GM18508 (cell line): ENCODE measurements around the gene GSX2.
"Not testable (repeated sequence)": the region's sequence is repeated elsewhere in the genome, so short reads cannot be mapped to it uniquely, and the experiment has no call there.

Experiments
- ATAC-seq: cut with Tn5 transposase; IDR thresholded peaks from one replicate; pipeline ENCODE4 v1.9.1; 2021; ENCODE audit warnings: moderate number of reproducible peaks; ENCODE audit not compliant: insufficient read depth, unreplicated experiment

The GSX2 gene

DNA sequence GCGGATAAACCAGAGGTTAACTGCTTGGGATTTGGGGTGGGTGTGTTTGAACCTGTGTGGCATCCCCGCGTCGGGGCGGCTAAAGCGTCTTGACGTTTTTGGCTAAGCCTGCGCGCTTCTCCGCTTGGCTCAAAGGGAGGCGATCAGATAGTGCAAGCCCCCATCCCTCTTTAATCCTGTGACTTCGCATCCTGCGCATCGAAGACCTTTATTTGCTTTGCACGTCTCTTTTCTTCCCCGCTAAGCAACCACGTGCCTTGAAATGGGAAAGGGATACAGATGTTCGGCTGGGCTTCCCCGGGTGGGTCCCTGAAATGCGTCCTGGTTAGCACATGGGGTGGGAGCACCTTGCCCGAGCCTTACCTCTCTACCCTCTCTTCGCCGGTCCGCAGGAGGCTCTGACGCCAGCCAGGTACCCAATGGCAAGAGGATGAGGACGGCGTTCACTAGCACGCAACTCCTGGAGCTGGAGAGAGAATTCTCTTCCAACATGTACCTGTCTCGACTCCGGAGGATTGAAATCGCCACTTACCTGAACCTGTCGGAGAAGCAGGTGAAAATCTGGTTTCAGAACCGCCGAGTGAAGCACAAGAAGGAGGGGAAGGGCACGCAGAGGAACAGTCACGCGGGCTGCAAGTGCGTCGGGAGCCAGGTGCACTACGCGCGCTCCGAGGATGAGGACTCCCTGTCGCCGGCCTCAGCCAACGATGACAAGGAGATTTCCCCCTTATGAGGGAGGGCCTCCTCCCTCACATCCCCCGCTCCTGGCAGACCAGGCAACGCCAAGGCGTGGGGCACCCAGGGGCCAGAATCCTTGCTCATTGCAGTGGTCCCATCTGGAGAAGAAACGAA, 1.5 kb downstream of the GSX2 start:
- no peak for ATAC-seq

DNA sequence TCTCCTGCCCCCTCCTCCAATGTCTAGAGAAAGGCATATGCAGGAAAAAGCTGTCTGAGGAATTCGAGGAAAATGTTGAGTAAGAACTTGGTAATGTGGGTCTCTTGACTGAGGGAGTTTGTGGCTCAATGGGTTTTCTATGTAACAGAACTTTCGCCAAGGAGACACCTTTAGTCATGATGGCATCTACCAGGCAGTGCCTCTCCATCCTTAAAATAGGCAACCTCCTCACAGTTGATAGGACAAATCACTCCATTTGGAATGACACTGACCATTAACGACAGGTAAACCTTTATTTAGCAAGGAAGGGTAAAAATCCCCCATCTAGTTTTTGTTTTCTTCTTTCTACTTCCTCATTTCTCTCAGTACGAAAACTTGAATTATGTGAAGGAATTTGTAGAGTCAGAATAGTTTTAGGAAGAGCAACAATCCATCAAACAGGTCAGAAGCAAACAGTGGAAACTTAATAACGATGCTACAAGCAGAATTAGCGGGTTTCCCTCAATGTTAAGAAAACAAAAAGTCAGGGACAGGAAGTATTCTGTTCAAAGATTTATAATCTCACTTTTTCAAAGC, 2.7 kb downstream of the GSX2 start:
- ATAC-seq = no peak

DNA sequence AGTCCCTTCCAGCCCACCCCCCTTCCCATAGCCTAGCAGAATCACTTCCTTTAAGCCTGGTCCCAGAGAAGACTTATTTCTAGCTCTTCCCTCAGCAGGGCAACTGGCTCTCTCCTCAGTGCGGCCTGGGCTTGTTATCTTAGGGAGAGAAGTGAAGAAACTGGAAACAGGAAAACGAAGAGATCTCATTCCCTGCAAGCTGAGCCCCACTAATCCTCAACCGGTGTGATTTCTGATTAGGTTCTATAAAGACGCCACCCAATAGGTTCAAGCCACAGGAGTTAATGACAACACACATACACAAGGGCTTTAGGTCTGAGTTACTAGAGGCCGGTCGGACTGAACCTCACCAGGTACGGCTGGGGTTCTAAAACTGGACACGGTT, 3.2 kb downstream of the GSX2 start:
- ATAC-seq = no peak

DNA sequence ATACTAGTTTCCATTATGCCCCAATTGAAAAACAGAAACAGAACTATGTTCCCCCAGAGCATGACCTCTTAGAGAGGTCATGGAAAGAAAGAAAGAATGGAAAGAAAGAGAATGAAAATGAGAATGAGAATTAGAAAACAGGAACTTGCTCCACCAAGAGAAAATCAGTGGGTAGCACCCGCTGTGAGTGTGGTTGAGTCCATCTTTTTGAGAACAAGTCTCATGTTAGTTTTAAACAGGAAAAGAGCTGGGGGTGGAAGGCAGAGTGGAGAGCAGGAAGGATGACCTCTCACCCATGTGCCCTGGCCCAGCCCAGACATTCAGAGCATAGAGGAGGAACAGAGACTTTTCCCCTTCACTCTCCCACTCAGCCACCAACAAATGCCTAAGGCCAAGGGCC, 4.9 kb downstream of the GSX2 start:
- ATAC-seq = no peak

DNA sequence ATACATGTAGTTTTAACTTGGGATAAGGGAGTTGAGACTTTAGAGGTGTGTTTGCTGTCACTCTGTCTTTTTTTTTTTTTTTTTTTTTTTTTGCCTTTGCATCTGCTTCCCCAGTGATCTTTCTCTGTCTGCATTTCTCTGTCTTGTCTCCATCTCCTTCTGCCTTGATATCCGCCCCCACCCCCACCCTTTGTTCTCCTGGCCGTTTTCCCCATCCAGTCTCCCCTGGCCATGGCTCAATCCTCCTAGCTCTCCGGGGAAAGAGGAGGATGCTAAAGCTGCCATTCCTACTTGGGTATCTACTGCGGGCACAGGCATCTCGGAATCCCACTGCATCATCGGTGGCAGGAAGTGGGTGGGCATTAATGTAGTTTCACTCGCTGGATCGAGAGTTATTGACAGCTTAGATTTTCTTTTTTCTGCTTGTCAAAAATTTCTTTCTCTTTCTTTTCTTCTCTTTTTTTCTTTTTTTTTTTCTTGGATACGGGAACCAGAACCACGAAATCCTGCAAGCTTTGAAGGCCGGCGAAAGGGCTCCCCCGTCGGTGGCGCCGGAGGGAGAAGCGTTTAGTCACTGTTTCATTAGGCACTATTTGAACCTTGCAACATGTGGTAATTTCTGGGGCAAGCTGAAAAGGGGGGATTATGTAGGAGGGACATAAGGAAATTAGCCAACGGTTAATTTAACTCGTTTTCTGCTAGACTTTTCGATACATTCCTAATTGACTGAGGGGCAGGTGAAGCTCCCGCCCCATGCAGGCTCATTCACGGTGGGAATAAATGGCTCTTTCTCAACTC, 8.2 kb downstream of the GSX2 start:
- no peak for ATAC-seq

DNA sequence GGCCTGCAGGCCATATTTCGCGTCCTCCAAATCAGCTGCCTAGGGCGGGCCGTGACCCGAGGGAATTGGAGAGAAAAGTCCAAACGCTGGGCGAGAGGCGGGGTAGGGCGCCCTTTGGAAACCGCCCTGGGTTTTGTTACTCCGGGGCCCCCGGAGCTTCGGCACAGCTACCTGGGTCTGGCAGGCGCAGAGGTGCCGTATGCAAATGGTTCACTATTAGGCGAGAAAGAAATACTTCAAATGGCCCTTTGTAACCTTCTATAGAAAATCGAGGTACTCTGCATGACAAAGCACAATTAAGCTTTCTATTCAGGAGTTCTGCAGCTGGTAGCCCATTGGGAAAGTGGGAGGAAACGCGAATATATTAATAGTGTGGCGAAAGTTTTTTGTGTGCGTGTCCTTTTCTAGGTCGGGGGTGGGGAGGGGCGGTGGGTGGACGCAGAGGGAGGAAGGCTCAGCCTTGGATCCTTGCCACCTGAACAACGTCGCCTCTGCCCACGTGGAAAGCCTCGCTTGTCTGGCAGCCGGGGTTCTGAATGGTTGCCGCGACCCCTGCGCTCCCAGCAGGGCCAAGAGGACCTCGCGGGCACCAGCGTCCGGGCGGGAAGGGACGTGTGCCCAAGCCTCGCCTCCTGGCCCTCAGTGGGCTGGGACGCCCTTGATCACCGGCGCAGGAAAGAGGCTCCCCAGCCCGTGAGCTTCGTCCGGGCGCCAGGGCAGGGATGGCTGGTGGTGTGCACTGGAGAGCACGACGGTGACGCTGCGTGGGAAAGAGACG, 9.5 kb downstream of the GSX2 start:
- ATAC-seq = no peak

DNA sequence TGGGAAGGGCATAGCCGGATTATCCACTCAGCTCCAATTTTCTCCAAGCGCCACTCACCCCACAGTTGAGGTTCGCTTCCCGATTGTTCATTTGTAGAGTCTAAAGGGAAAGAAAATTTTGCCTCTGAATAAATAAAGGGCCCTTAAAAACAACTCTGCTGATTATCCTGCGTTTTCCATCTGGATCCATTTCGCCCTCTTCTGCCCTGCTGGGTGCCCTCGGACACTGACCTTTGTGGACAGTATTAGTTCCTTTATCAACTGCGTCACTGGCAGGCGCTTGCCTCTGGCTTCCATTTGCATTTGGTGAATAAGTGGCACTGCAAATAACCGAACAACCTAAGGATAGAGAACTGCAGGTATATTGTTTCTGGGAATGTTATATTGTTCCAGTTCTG, 10.1 kb downstream of the GSX2 start:
- ATAC-seq = no peak

DNA sequence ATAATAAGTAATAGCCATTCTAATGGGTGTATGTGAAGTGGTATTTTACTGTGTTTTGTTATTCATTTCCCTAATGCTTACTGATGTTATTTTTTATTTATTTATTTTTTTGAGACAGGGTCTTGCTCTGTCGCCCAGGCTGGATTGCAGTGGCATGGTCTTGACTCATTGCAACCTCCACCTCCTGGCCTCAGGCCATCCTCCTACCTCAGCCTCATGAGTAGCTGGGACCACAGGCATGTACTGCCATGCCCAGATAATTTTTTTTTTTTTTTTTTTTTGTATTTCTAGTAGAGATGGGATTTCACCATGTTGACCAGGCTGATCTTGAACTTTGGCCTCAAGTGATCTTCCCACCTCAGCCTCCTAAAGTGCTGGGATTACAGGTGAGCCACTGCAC, 13.2 kb downstream of the GSX2 start:
- ATAC-seq = not testable (repeated sequence)

DNA sequence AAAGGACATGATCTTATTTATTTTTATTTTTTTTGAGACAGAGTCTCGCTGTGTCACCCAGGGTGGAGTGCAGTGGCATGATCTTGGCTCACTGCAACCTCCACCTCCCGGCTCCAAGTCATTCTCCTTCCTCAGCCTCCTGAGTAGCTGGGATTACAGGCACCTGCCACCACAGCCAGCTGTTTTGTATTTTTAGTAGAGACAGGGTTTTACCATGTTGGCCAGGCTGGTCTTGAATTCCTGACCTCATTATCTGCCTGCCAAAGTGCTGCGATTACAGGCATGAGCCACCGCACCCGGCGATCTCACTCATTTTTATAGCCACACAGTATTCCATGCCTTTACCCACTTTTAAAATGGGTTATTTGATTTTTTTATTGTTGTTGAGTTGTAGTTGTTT, 16.3 kb downstream of the GSX2 start:
- ATAC-seq = not testable (repeated sequence)

DNA sequence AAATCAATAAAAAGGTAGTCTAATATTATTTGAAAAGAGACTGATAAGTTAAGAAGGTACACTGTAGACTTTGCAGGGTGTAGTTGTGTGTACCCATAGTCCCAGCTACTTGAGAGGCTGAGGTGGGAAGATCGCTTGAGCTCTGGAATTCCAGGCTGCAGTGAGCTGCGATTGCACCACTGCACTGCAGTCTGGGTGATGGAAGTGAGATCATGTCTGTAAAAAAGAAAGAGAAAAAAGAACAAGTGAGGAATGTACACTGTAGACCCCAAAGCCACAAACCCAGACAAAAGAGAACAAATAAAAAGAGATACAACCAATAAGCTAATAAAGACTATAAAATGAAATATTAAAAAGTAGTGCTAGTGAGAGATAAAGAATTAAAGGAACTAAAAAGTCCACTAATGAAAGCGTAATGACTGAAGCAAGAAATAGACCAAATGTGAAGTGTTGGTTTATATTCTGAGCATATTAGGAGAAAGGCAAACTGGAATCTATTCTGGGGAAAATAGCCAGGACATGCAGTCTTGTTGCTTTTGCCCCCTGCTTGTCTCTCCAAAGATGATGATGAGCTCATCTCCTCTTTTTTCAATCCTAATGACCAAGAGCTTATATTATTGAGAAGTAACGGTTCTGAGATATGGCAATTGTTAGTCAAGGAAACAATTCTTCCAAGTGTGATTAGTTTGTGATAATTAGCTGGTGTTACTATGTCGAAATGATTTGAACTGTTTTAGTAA, 19.1 kb downstream of the GSX2 start:
- ATAC-seq = no peak

DNA sequence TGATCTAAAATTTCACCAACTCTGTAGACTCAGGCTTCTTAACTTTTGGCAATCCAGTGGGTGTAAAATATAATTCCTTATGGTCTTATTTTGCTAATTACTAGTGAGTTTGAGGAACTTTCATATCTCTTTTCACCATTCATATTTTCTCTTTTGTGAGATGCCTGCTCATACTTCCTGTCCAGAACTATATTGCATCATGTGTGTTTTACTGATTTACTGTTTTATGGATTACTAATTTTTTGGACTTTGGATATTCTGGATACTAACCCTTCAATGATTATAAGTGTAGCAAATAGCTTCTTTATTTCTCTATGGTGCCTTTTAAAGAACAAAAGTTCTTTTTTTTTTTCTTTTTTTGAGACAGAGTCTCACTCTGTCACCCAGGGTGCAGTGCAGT, 20.6 kb downstream of the GSX2 start:
- ATAC-seq = no peak

DNA sequence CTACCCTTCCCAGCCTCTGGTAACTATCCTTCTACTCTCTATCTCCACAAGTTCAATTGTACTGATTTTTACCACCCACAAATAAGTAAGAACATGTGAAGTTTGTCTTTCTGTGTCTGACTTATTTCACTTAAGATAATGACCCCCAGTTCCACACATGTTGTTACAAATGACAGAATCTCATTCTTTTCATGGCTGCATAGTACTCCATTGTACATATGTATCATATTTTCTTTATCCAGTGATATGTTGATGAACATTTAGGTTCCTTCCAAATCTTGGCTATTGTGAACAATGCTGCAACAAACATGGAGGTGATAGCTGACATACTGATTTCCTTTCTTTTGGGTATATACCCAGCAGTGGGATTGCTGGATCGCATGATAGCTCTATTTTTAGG, 27.7 kb downstream of the GSX2 start:
- no peak for ATAC-seq

DNA sequence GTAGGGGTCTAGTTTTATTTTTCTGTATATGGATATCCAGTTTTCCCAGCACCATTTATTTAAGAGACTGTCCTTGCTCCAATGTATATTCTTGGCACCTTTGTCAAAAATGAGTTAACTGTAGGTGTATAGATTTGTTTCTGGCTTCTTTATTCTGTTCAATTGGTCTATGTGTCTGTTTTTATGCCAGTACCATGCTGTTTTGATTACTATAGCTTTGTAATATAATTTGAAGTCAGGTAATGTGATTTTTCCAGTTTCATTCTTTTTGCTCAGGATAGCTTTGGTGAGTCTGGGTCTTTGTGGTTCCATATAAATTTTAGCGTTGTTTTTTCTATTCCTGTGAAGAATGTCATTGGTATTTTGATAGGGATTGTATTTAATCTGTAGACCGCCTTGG, 28.7 kb downstream of the GSX2 start:
- not testable (repeated sequence) for ATAC-seq

DNA sequence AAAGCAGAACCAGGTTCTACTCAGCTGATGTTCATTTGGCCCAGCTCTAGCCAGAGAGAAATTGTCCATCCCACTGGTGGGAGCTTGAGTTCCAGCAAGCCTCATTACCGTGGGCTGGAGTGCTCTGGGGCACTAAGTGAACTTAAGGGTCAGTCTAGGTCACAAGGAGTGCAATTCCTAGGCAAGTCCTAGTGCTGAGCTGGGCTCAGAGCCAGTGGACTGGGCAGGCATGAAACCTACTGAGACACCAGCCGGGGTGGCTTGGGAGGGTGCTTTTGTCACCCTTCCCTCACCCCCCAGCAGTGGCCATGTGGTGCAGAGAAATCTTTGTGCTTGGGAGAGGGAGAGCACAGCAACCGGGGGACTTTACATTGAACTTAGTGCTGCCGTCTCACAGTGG, 39.4 kb downstream of the GSX2 start:
- ATAC-seq = no peak

DNA sequence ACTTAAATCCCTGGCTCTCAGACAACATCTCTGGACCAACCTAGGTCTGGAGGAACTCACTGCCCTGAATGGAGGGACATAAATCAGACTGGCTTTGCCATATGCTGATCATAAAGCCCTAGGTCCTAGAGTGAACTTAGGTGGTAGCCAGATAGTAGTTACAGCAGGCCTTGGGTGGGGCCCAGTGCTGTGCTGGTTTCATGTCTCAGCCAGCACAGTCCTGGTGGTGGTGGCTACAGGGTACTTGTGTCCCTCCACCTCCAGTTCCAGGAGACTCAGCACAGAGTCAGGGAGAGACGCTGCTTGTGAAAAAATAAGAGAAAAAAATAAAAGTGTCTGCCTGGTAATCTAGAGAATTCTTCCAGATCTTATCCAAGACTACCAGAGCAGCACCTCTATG, 40.3 kb downstream of the GSX2 start:
- ATAC-seq = no peak

DNA sequence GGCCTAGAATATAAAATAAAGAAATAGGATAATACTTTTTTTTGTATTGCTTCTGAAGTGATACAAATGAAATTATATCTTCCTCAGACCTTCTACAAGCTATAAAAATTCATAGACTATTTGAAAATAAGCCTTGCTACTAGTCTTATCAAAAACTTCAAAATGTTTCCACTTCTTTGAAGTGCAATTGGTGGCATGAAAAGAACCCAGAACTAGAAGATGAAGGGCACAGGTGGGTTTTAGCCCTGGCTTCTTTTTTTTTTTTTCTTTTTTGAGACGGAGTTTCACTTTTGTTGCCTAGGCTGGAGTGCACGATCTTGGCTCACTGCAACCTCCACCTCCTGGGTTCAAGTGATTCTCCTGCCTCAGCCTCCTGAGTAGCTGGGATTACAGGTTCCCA, 44.2 kb downstream of the GSX2 start:
- ATAC-seq = no peak

DNA sequence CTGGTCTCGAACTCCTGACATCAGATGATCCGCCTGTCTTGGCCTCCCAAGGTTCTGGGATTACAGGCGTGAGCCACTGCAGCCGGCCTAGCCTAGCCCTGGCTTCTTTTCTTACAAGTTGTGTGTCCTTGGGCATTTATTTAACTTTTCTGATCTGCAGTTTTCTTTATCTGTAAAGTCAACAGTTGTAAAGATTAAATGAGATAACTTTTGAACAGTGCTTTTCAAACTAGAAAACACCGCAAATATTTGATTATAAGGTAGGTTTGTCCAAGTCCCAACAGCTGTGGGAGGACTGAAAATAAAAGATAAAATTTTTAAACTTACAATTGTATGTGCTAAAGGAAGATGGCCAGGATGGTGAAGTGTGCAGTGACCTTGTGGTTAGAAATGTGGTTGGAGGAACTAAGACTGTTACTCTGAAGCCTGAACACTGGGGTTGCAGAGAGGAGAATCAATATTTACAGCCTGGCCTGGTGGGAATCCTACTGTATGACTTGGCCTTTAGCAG, 44.8 kb downstream of the GSX2 start:
- ATAC-seq = no peak

DNA sequence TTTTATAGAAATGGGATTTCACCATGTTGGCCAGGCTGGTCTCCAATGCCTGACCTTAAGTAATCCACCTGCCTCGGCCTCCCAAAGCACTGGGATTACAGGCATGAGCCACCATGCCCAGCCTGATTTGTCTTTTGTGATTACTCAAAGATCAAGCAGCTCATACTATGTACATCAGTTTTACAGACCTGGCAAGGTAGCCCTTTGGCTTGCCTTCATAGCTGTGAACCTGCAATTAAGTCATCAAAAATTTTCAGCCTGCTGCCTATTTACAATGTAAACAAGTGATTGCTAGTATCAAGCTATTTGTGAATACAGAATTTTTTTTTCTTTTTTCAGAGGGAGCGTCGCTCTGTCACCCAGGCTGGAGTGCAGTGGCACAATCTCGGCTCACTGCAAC, 46.2 kb downstream of the GSX2 start:
- no peak for ATAC-seq

DNA sequence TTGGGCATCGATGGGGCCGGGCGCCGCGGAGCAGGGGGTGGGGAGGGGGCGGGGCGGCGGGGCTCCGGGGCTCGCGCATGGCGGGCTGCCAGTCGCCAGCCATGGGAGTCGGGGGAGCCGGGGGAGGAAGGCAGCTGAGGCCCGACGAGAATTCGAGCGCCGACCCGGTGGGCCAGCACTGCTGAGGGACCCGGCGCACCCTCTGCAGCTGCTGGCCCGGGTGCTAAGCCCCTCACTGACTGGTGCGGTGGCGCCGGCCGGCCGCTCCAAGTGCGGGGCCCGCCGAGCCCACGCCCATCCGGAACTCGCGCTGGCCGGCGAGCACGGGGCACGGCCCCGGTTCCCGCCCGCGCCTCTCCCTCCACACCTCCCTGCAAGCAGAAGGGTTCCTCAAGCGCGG, 49.4 kb downstream of the GSX2 start:
- no peak for ATAC-seq
